Smooth muscle cell (in vitro differentiated cells): ENCODE measurements around the gene PPT2. TPM values are rescaled to one million over a fixed set of nuclear protein-coding genes. Genes with fewer than 3 reads are reported as not detected.

Source experiments
- DNase-seq: peaks from one replicate; lab custom pipeline; 2025; ENCODE audit not compliant: unreplicated experiment; lab: John Stamatoyannopoulos, UW
- H2AFZ ChIP-seq: fragments of 200-600 bp; sonication (generic); 2 replicates; pipeline ENCODE4 v1.6.0; 2016; ENCODE audit warnings: antibody characterized with exemption, low read depth, mild to moderate bottlenecking
- H3F3A ChIP-seq: fragments of 200-600 bp; sonication (generic); 2 replicates; pipeline ENCODE4 v1.6.0; 2017; ENCODE audit warnings: antibody characterized with exemption, low read depth
- H3K27ac ChIP-seq: fragments of 200-600 bp; sonication (generic); 2 replicates; pipeline ENCODE4 v1.5.1; 2016; ENCODE audit warnings: low read depth, mild to moderate bottlenecking
- H3K27me3 ChIP-seq: fragments of 200-600 bp; sonication (generic); 2 replicates; pipeline ENCODE4 v1.6.1; 2016; ENCODE audit warnings: low read depth, mild to moderate bottlenecking
- H3K36me3 ChIP-seq: fragments of 200-600 bp; sonication (generic); 2 replicates; pipeline ENCODE4 v1.5.1; 2016; ENCODE audit warnings: low read depth
- H3K4me1 ChIP-seq: fragments of 200-600 bp; sonication (generic); 2 replicates; pipeline ENCODE4 v1.5.1; 2016; ENCODE audit warnings: low read depth
- H3K4me2 ChIP-seq: fragments of 200-600 bp; sonication (generic); 2 replicates; pipeline ENCODE4 v1.6.0; 2016; ENCODE audit warnings: mild to moderate bottlenecking
- H3K4me3 ChIP-seq: fragments of 200-600 bp; sonication (generic); 2 replicates; pipeline ENCODE4 v1.5.1; 2016; ENCODE audit warnings: mild to moderate bottlenecking
- H3K79me2 ChIP-seq: fragments of 200-600 bp; sonication (generic); 2 replicates; pipeline ENCODE4 v1.6.0; 2016; ENCODE audit warnings: low read depth, mild to moderate bottlenecking
- H3K9ac ChIP-seq: fragments of 200-600 bp; sonication (generic); 2 replicates; pipeline ENCODE4 v1.6.0; 2016; ENCODE audit warnings: low read depth
- H3K9me3 ChIP-seq: fragments of 200-600 bp; sonication (generic); replicated peaks from 2 replicates; pipeline ENCODE4 v1.5.1; 2016; ENCODE audit warnings: low read depth
- H4K20me1 ChIP-seq: fragments of 200-600 bp; sonication (generic); 2 replicates; pipeline ENCODE4 v1.6.0; 2016; ENCODE audit warnings: low read depth
- CTCF ChIP-seq: fragments of 200-600 bp; sonication (generic); IDR thresholded peaks from 2 replicates; pipeline ENCODE4 v1.5.1; 2017; ENCODE audit warnings: borderline replicate concordance, mild to moderate bottlenecking, antibody characterized with exemption; ENCODE audit not compliant: insufficient read depth, poor library complexity, severe bottlenecking
- WGBS: methylation state at CpG from one replicate; pipeline ENCODE4 v1.1.7; 2016; ENCODE audit warnings: low lambda C conversion rate; 5-methylcytosine and 5-hydroxymethylcytosine counted together
- polyA plus RNA-seq: library from polyadenylated mRNA; unstranded; fragments of >200 nt; fragmentation: Nextera tagmentation; extraction: Ambion mirVana; gene quantifications from 2 replicates; pipeline ENCODE4 v1.2.1, GENCODE V29; 2016
- total RNA-seq: library from RNA; depleted of rRNA; stranded (reverse); fragments of >200 nt; gene quantifications from 2 replicates; pipeline ENCODE4 v1.2.3, GENCODE V29; 2014

The PPT2 gene
- total and polyA plus RNA-seq, 2 experiments from 2014 or later = 15.7 to 17.5 TPM

GRCh38 chr6:32175711-32176475, 22.0 kb downstream of the PPT2 start, which contains the start of gene AGPAT1:
Gene AGPAT1 (minus strand): TSS chr6:32176084. CDS start chr6:32171496, 4,588 bp downstream.
- Histone ChIP-seq H3K79me2 (peaks cover 52% of the 10 kb centered on the region), H3K27ac (peak within 1 kb of the TSS; percentile 95), H3K9me3 (no peaks in the 10 kb centered on the region), H3F3A (peaks cover 9% of the 10 kb centered on the region), H3K4me1 (peaks cover 15% of the 10 kb centered on the region), H3K27me3 (no peaks in the 10 kb centered on the region), H3K4me2 (peak within 1 kb of the TSS; percentile 94), H2AFZ (peak within 1 kb of the TSS; percentile 85), H3K4me3 (peak within 1 kb of the TSS; percentile 91), H4K20me1 (no peaks in the 10 kb centered on the region), H3K9ac (peak within 1 kb of the TSS; percentile 95), H3K36me3 (no peaks in the 10 kb centered on the region)
- 3% methylated on average over 11 of the region's 27 CpGs for WGBS
- TF ChIP-seq CTCF = no peak
- DNase-seq = peak; percentile 74

- no peak for DNase-seq
- 12% methylated on average over 5 of the region's 5 CpGs for WGBS
- Histone ChIP-seq H3F3A (peaks cover 9% of the 10 kb centered on the region), H3K4me3 (peak overlapping the region; percentile 91), H2AFZ (peak overlapping the region; percentile 85), H3K27me3 (no peaks in the 10 kb centered on the region), H3K4me1 (peaks cover 15% of the 10 kb centered on the region), H3K4me2 (peak overlapping the region; percentile 94), H3K27ac (peak overlapping the region; percentile 95), H3K36me3 (no peaks in the 10 kb centered on the region), H3K9ac (peak overlapping the region; percentile 84), H3K9me3 (no peaks in the 10 kb centered on the region), H4K20me1 (no peaks in the 10 kb centered on the region), H3K79me2 (peaks cover 52% of the 10 kb centered on the region)
- no peak for TF ChIP-seq CTCF
Observed at GRCh38 chr6:32176476-32177182, 22.7 kb downstream of the PPT2 start.

GRCh38 chr6:32177183-32177787, 23.3 kb downstream of the PPT2 start:
- no peaks in the 10 kb centered on the region for H4K20me1 ChIP-seq
- no peaks in the 10 kb centered on the region for H3K9me3 ChIP-seq
- peak overlapping the region; percentile 91 for H3K4me3 ChIP-seq
- H2AFZ ChIP-seq = peak overlapping the region; percentile 85
- no peaks in the 10 kb centered on the region for H3K27me3 ChIP-seq
- 3% methylated on average over 20 of the region's 20 CpGs for WGBS
- no peak for TF ChIP-seq CTCF
- H3K9ac ChIP-seq = peak overlapping the region; percentile 84
- no peak for DNase-seq
- no peaks in the 10 kb centered on the region for H3K36me3 ChIP-seq
- H3K27ac ChIP-seq = peak overlapping the region; percentile 95
- peaks cover 9% of the 10 kb centered on the region for H3F3A ChIP-seq
- peaks cover 46% of the 10 kb centered on the region for H3K79me2 ChIP-seq
- H3K4me1 ChIP-seq = peaks cover 15% of the 10 kb centered on the region
- peak overlapping the region; percentile 94 for H3K4me2 ChIP-seq
